ENCODE measurements around the gene TMEM176B.
A peak's percentile ranks its signal among the peaks of the same experiment; 100 is the strongest.
"Not testable (repeated sequence)": the region's sequence is repeated elsewhere in the genome, so short reads cannot be mapped to it uniquely, and the experiment has no call there.

TMEM176B gene

DNA sequence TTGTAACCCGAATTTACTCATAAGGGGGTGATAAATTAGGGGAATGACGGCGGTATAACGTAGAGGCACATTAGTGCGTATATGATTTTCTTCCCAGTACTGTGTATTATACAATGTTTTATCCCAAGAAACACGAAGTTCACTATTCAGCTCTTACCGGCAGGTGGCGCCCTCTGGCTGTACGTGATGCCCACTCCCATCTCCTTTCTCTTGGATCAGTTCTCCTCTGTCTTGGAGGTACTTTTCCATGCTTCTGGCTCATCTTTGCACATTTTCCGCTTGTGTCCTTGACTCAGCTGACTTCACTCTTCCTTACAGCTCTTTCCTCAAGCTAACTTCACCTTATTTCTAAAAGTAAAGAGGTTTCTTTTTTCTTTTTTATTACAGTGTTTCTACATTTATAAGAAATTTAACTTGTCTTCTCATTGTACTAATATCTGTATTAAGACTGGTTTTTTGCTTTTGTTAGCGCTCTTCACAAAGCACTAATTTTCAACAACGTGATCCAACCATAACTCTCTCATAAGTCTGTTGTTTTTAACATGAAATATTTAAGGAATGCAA, 21.3 kb downstream of the TMEM176B start:
- Histone ChIP-seq H3K27me3 (ENCODE audit: control insufficient read depth, insufficient read depth, low read length) (no peaks in the 10 kb centered on the region), H3K4me1 (ENCODE audit: control insufficient read depth, insufficient read depth, low read length) (no peaks in the 10 kb centered on the region), H3K4me3 (ENCODE audit: low read length) (no peak overlapping the region), H3K9me3 (ENCODE audit: control insufficient read depth, insufficient read depth, low read length) (no peaks in the 10 kb centered on the region), H3K27ac (ENCODE audit: low read length) (no peak overlapping the region), H3K36me3 (ENCODE audit: control insufficient read depth, insufficient read depth, low read length) (no peaks in the 10 kb centered on the region)
- DNase-seq (ENCODE audit: low read depth, low spot score): peak; percentile 47
- no CpG with 5 or more reads among the region's 12 CpGs for WGBS (ENCODE audit: insufficient coverage, insufficient read length)

DNA sequence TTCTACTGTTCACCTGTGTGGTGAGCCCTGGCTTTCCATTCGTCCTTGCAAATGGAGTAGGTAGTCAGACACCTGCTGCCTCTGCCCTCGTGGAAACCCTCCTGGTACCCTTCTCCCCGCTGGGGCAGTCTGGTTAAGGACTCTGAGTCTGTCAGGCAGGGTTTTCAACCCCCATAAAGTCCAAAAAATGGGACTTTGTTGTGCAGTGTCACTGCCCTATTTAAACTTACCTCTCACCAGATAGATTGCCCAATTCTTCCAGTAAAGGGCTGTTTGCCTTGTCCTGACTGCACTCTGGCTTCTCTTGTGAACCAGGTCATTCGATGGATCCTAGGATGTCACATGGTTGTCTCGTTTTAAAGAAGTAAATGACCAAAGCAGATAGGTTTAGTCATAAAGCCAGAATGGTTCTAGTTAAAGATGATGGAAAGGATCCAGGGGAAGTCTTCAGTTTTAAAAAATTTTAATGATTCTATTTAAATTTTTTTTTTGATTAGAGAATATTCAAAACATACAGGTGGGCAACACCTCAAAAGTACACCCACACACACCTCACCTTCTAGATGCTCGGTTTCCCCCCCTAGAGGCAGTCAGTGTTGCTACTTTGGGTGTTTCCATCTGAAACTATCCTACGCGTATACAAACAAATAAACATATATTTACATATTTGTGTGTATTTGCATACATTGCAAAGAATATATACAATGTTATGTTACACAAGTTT, 22.0 kb downstream of the TMEM176B start:
- Histone ChIP-seq H3K4me1 (ENCODE audit: control insufficient read depth, insufficient read depth, low read length) (no peaks in the 10 kb centered on the region), H3K27ac (ENCODE audit: low read length) (no peak overlapping the region), H3K4me3 (ENCODE audit: low read length) (no peak overlapping the region), H3K36me3 (ENCODE audit: control insufficient read depth, insufficient read depth, low read length) (no peaks in the 10 kb centered on the region), H3K27me3 (ENCODE audit: control insufficient read depth, insufficient read depth, low read length) (no peaks in the 10 kb centered on the region), H3K9me3 (ENCODE audit: control insufficient read depth, insufficient read depth, low read length) (no peaks in the 10 kb centered on the region)
- WGBS (ENCODE audit: insufficient coverage, insufficient read length): no CpG with 5 or more reads among the region's 8 CpGs
- DNase-seq (ENCODE audit: low read depth, low spot score): no peak

DNA sequence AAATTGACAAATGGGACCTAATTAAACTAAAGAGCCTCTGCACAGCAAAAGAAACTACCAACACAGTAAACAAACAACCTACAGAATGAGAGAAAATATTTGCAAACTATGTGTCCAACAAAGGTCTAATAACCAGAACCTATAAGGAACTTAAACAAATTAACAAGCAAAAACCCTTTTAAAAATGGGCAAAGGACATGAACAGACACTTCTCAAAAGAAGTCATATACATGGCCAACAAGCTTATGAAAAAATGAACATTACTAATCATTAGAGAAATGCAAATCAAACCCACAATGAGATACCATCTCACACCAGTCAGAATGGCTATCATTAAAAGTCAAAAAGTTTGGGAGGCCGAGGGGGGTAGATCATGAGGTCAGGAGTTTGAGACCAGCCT, 26.0 kb downstream of the TMEM176B start:
- not testable (repeated sequence) for DNase-seq (ENCODE audit: low read depth, low spot score); H3K36me3 ChIP-seq (ENCODE audit: control insufficient read depth, insufficient read depth, low read length); H3K4me3 ChIP-seq (ENCODE audit: low read length); H3K27ac ChIP-seq (ENCODE audit: low read length); H3K27me3 ChIP-seq (ENCODE audit: control insufficient read depth, insufficient read depth, low read length); H3K9me3 ChIP-seq (ENCODE audit: control insufficient read depth, insufficient read depth, low read length); H3K4me1 ChIP-seq (ENCODE audit: control insufficient read depth, insufficient read depth, low read length)
- whole genome bisulfite sequencing (ENCODE audit: insufficient coverage, insufficient read length): no CpG with 5 or more reads among the region's 1 CpG

- Histone ChIP-seq H3K36me3 (ENCODE audit: control insufficient read depth, insufficient read depth, low read length) (no peaks in the 10 kb centered on the region), H3K9me3 (ENCODE audit: control insufficient read depth, insufficient read depth, low read length) (no peaks in the 10 kb centered on the region), H3K4me3 (ENCODE audit: low read length) (no peak overlapping the region), H3K27ac (ENCODE audit: low read length) (no peak overlapping the region), H3K4me1 (ENCODE audit: control insufficient read depth, insufficient read depth, low read length) (no peaks in the 10 kb centered on the region), H3K27me3 (ENCODE audit: control insufficient read depth, insufficient read depth, low read length) (no peaks in the 10 kb centered on the region)
- no CpG with 5 or more reads among the region's 4 CpGs for WGBS (ENCODE audit: insufficient coverage, insufficient read length)
- no peak for DNase-seq (ENCODE audit: low read depth, low spot score)
These were observed 30.4 kb downstream of the TMEM176B start for GRCh38 chr7:150769768-150770167.

- H3K27me3 ChIP-seq (ENCODE audit: control insufficient read depth, insufficient read depth, low read length): no peaks in the 10 kb centered on the region
- no peak for DNase-seq (ENCODE audit: low read depth, low spot score)
- no peaks in the 10 kb centered on the region for H3K4me1 ChIP-seq (ENCODE audit: control insufficient read depth, insufficient read depth, low read length)
These were observed 33.8 kb downstream of the TMEM176B start for GRCh38 chr7:150766334-150766709.

GRCh38 chr7:150759479-150759878, 40.7 kb downstream of the TMEM176B start:
- no CpG with 5 or more reads among the region's 1 CpG for WGBS (ENCODE audit: insufficient coverage, insufficient read length)
- no peaks in the 10 kb centered on the region for H3K4me1 ChIP-seq (ENCODE audit: control insufficient read depth, insufficient read depth, low read length)
- H3K27ac ChIP-seq (ENCODE audit: low read length): no peak overlapping the region
- H3K36me3 ChIP-seq (ENCODE audit: control insufficient read depth, insufficient read depth, low read length): no peaks in the 10 kb centered on the region
- H3K4me3 ChIP-seq (ENCODE audit: low read length): no peak overlapping the region
- DNase-seq (ENCODE audit: low read depth, low spot score): no peak
- no peaks in the 10 kb centered on the region; the same call in 1 of the 2 replicates for H3K27me3 ChIP-seq (ENCODE audit: control insufficient read depth, insufficient read depth, low read length)
- H3K9me3 ChIP-seq (ENCODE audit: control insufficient read depth, insufficient read depth, low read length): no peaks in the 10 kb centered on the region

More at GRCh38 chr7:150766334-150766709, 33.8 kb downstream of the TMEM176B start:
- Histone ChIP-seq H3K27ac (ENCODE audit: low read length) (no peak overlapping the region), H3K4me3 (ENCODE audit: low read length) (no peak overlapping the region), H3K36me3 (ENCODE audit: control insufficient read depth, insufficient read depth, low read length) (no peaks in the 10 kb centered on the region), H3K9me3 (ENCODE audit: control insufficient read depth, insufficient read depth, low read length) (no peaks in the 10 kb centered on the region)

DNA sequence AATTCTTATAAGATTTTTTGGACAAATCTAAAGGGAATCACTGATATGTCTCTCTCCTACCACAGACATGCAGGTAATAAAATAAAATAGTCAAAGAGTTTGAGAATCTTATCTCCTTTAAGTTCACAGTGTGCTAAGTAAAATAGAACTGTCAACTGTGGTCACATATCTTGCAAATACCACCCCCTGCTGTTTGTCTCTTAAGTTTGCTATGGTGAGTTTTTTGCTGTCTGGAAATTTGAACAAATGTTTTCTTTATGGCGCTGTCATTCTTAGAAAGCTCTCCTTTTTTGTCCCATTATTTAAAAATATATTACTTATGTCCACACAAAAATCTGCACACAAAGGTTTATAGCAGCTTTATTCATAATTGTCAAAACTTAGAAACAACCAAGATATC, 43.3 kb downstream of the TMEM176B start:
- no peaks in the 10 kb centered on the region; the same call in 1 of the 2 replicates for H3K27me3 ChIP-seq (ENCODE audit: control insufficient read depth, insufficient read depth, low read length)
- H3K4me1 ChIP-seq (ENCODE audit: control insufficient read depth, insufficient read depth, low read length): no peaks in the 10 kb centered on the region
- H3K4me3 ChIP-seq (ENCODE audit: low read length): no peak overlapping the region
- no peak for DNase-seq (ENCODE audit: low read depth, low spot score)
- no CpG with 5 or more reads among the region's 1 CpG for WGBS (ENCODE audit: insufficient coverage, insufficient read length)
- H3K36me3 ChIP-seq (ENCODE audit: control insufficient read depth, insufficient read depth, low read length): no peaks in the 10 kb centered on the region
- no peaks in the 10 kb centered on the region for H3K9me3 ChIP-seq (ENCODE audit: control insufficient read depth, insufficient read depth, low read length)
- H3K27ac ChIP-seq (ENCODE audit: low read length): no peak overlapping the region

- Histone ChIP-seq H3K27me3 (ENCODE audit: control insufficient read depth, insufficient read depth, low read length) (no peaks in the 10 kb centered on the region; the same call in 1 of the 2 replicates), H3K27ac (ENCODE audit: low read length) (no peak overlapping the region), H3K9me3 (ENCODE audit: control insufficient read depth, insufficient read depth, low read length) (no peaks in the 10 kb centered on the region), H3K4me1 (ENCODE audit: control insufficient read depth, insufficient read depth, low read length) (no peaks in the 10 kb centered on the region), H3K4me3 (ENCODE audit: low read length) (no peak overlapping the region), H3K36me3 (ENCODE audit: control insufficient read depth, insufficient read depth, low read length) (no peaks in the 10 kb centered on the region)
- no peak for DNase-seq (ENCODE audit: low read depth, low spot score)
- WGBS (ENCODE audit: insufficient coverage, insufficient read length): no CpG with 5 or more reads among the region's 3 CpGs
These were observed 44.0 kb downstream of the TMEM176B start for GRCh38 chr7:150756166-150756565.

GRCh38 chr7:150755473-150756099, 44.6 kb downstream of the TMEM176B start:
- no peaks in the 10 kb centered on the region for H3K4me1 ChIP-seq (ENCODE audit: control insufficient read depth, insufficient read depth, low read length)
- H3K9me3 ChIP-seq (ENCODE audit: control insufficient read depth, insufficient read depth, low read length): no peaks in the 10 kb centered on the region
- no peaks in the 10 kb centered on the region for H3K36me3 ChIP-seq (ENCODE audit: control insufficient read depth, insufficient read depth, low read length)
- no CpG with 5 or more reads among the region's 4 CpGs for WGBS (ENCODE audit: insufficient coverage, insufficient read length)
- no peak for DNase-seq (ENCODE audit: low read depth, low spot score)
- no peak overlapping the region for H3K4me3 ChIP-seq (ENCODE audit: low read length)
- H3K27me3 ChIP-seq (ENCODE audit: control insufficient read depth, insufficient read depth, low read length): no peaks in the 10 kb centered on the region; the same call in 1 of the 2 replicates
- no peak overlapping the region for H3K27ac ChIP-seq (ENCODE audit: low read length)

DNA sequence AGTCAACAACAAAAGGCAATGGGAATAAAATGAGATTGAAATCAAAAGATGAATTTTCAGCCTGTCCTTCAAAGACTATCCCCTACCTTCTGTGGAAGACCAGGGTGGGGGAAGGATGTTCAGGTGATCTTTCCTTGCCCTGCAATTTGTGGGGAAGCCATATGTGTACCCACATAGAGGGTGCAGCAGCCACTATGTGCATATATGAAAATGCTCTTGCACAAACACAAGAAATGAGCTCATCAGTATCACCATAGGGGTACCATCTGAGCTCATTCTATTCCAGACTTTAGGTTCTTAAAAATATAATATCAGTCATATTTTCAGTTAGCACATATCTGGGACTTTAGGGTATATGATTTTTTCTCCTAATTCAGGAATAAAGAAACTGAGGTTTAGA, 45.2 kb downstream of the TMEM176B start:
- no peaks in the 10 kb centered on the region; the same call in 1 of the 2 replicates for H3K27me3 ChIP-seq (ENCODE audit: control insufficient read depth, insufficient read depth, low read length)
- DNase-seq (ENCODE audit: low read depth, low spot score): no peak
- H3K27ac ChIP-seq (ENCODE audit: low read length): no peak overlapping the region
- no peak overlapping the region for H3K4me3 ChIP-seq (ENCODE audit: low read length)
- H3K36me3 ChIP-seq (ENCODE audit: control insufficient read depth, insufficient read depth, low read length): no peaks in the 10 kb centered on the region
- H3K4me1 ChIP-seq (ENCODE audit: control insufficient read depth, insufficient read depth, low read length): no peaks in the 10 kb centered on the region
- no peaks in the 10 kb centered on the region for H3K9me3 ChIP-seq (ENCODE audit: control insufficient read depth, insufficient read depth, low read length)
